Transverse colon (tissue), 3 donors: ENCODE data around the gene TMEM107.

ENCODE experiments used
- EP300 ChIP-seq: sonication (generic); formaldehyde crosslinking; IDR thresholded peaks from one replicate; pipeline ENCODE4 v1.6.1; 2017; ENCODE audit warnings: antibody characterized with exemption, low read depth
- POLR2A ChIP-seq: fragments of 450-650 bp; IDR thresholded peaks from one replicate; pipeline ENCODE4 v1.6.1; 2016; ENCODE audit warnings: antibody characterized with exemption, mild to moderate bottlenecking, moderate library complexity
- TF ChIP-seq, protein P1 (sequence below), 5 experiments: fragments of 200-600 bp in 3 of 5; fragments of 450-650 bp in 2 of 5; sonication (generic) in 3 of 5; IDR thresholded peaks; 1 replicate in 2 of 5; 2 replicates in 3 of 5; pipeline ENCODE4 v1.5.1; 2016 to 2017; ENCODE audit warnings: antibody characterized with exemption in 5 of 5, inconsistent platforms in 3 of 5, mild to moderate bottlenecking in 2 of 5, moderate library complexity in 1 of 5

- TF ChIP-seq, protein P1, sequence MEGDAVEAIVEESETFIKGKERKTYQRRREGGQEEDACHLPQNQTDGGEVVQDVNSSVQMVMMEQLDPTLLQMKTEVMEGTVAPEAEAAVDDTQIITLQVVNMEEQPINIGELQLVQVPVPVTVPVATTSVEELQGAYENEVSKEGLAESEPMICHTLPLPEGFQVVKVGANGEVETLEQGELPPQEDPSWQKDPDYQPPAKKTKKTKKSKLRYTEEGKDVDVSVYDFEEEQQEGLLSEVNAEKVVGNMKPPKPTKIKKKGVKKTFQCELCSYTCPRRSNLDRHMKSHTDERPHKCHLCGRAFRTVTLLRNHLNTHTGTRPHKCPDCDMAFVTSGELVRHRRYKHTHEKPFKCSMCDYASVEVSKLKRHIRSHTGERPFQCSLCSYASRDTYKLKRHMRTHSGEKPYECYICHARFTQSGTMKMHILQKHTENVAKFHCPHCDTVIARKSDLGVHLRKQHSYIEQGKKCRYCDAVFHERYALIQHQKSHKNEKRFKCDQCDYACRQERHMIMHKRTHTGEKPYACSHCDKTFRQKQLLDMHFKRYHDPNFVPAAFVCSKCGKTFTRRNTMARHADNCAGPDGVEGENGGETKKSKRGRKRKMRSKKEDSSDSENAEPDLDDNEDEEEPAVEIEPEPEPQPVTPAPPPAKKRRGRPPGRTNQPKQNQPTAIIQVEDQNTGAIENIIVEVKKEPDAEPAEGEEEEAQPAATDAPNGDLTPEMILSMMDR (IDR thresholded peaks at IDR 0.05), result no peak
- TF ChIP-seq POLR2A, result no peak
- TF ChIP-seq EP300, result no peak
These were observed 33.9 kb downstream of the TMEM107 start for GRCh38 chr17:8142158-8142886.
